Stimulated activated naive CD4-positive, alpha-beta T cell treated with Interleukin-2 at 50 U/mL for 16 hours (primary cell): ENCODE measurements around the gene ISG15.
A peak's percentile ranks its signal among the peaks of the same experiment; 100 is the strongest.
"Not testable (repeated sequence)": the region's sequence is repeated elsewhere in the genome, so short reads cannot be mapped to it uniquely, and the experiment has no call there.

Experiments
- DNase-seq: peaks from one replicate; lab custom pipeline; 2025; lab: John Stamatoyannopoulos, UW

Gene ISG15

GRCh38 chr1:975365-975764, 37.9 kb upstream of the ISG15 start:
- no peak for DNase-seq

- peak; percentile 15 for DNase-seq
These were observed 37.2 kb upstream of the ISG15 start for GRCh38 chr1:975896-976683.

- not testable (repeated sequence) for DNase-seq
These were observed 36.5 kb upstream of the ISG15 start for GRCh38 chr1:976791-977190.

- DNase-seq, result no peak
These were observed 35.0 kb upstream of the ISG15 start for GRCh38 chr1:978069-978834.

- no peak for DNase-seq
These were observed 34.2 kb upstream of the ISG15 start for GRCh38 chr1:978835-979743.

GRCh38 chr1:979744-980072, 33.6 kb upstream of the ISG15 start:
- DNase-seq, result no peak

GRCh38 chr1:980137-980571, 33.1 kb upstream of the ISG15 start:
- DNase-seq, result no peak

- DNase-seq, result no peak
These were observed 32.5 kb upstream of the ISG15 start for GRCh38 chr1:980602-981395.

GRCh38 chr1:981491-981954, 31.8 kb upstream of the ISG15 start:
- no peak for DNase-seq

- no peak for DNase-seq
These were observed 31.2 kb upstream of the ISG15 start, which contains the start of gene PERM1 for GRCh38 chr1:981955-982558. Gene PERM1 (minus strand): TSS chr1:982093. CDS start chr1:981029, 1,064 bp downstream.

GRCh38 chr1:982765-983436, 30.4 kb upstream of the ISG15 start:
- DNase-seq, result no peak

- peak; percentile 46 for DNase-seq
These were observed 29.4 kb upstream of the ISG15 start for GRCh38 chr1:983798-984475.

GRCh38 chr1:984476-984814, 28.9 kb upstream of the ISG15 start:
- DNase-seq, result no peak

GRCh38 chr1:985126-985525, 28.2 kb upstream of the ISG15 start:
- DNase-seq, result no peak

- DNase-seq, result not testable (repeated sequence)
These were observed 25.2 kb upstream of the ISG15 start for GRCh38 chr1:988061-988460.

GRCh38 chr1:991275-991674, 22.0 kb upstream of the ISG15 start:
- not testable (repeated sequence) for DNase-seq

- no peak for DNase-seq
These were observed 21.4 kb upstream of the ISG15 start for GRCh38 chr1:991895-992294.

- DNase-seq, result no peak
These were observed 20.9 kb upstream of the ISG15 start for GRCh38 chr1:992362-992761.

- DNase-seq, result no peak
These were observed 19.8 kb upstream of the ISG15 start for GRCh38 chr1:993379-993995.
